Measurements from ENCODE around the gene TMEM80.

GRCh38 chr11:697811-698311 lies 2.2 kb downstream of the TMEM80 start:
- TF ChIP-seq SRF (IDR thresholded peaks at IDR 0.05; ENCODE audit: low read depth, low read length) (no peak), SP1 (IDR thresholded peaks at IDR 0.05; ENCODE audit: low read depth, low read length) (no peak), CTCF (IDR thresholded peaks at IDR 0.05; ENCODE audit: control extremely low read depth in 1 of 3, insufficient read depth in 1 of 3, low read depth in 1 of 3, low read length in 3 of 3) (no peak), POLR2AphosphoS5 (IDR thresholded peaks at IDR 0.05; ENCODE audit: low read depth, low read length) (no peak), RFX5 (IDR thresholded peaks at IDR 0.05; ENCODE audit: borderline replicate concordance, low read depth, low read length) (no peak), RAD21 (IDR thresholded peaks at IDR 0.05 in 1 of 2, conservative IDR thresholded peaks at IDR 0.05 in 1 of 2; ENCODE audit: low read depth in 2 of 2, low read length in 2 of 2) (no peak), CEBPB (IDR thresholded peaks at IDR 0.05; ENCODE audit: low read depth, low read length) (no peak), POLR2A (IDR thresholded peaks at IDR 0.05; ENCODE audit: control extremely low read depth in 1 of 2, low read depth in 2 of 2, low read length in 2 of 2) (no peak), EZH2 (IDR thresholded peaks at IDR 0.05; ENCODE audit: low read depth, low read length, severe bottlenecking) (no peak)
